H9 (cell line): ENCODE results near the gene ADAM11. TPM values are rescaled to one million over a fixed set of nuclear protein-coding genes. Genes with fewer than 3 reads are reported as not detected.
"Not testable (repeated sequence)": the region's sequence is repeated elsewhere in the genome, so short reads cannot be mapped to it uniquely, and the experiment has no call there.

Experiments used
- DNase-seq: peaks from one replicate; pipeline ENCODE4 v3.0.0-alpha.2; 2017
- H2AFZ ChIP-seq: one replicate; pipeline ENCODE4 v1.6.1; 2013; ENCODE audit warnings: mild to moderate bottlenecking, low read length, control low read depth, moderate library complexity
- H2AK5ac ChIP-seq: 2 replicates; pipeline ENCODE4 v1.6.1; 2013; ENCODE audit warnings: low read length, control low read depth, mixed read lengths; ENCODE audit not compliant: insufficient read length
- H2BK120ac ChIP-seq: one replicate; pipeline ENCODE4 v1.6.1; 2013; ENCODE audit warnings: low read depth, mild to moderate bottlenecking, low read length, control low read depth, inconsistent platforms; ENCODE audit not compliant: poor library complexity, severe bottlenecking
- H2BK12ac ChIP-seq: 2 replicates; pipeline ENCODE4 v1.6.1; 2013; ENCODE audit warnings: low read length, control low read depth, mixed read lengths, low read depth; ENCODE audit not compliant: insufficient read length
- H2BK15ac ChIP-seq: 2 replicates; pipeline ENCODE4 v1.6.1; 2013; ENCODE audit warnings: low read depth, low read length, control low read depth
- H2BK20ac ChIP-seq: one replicate; pipeline ENCODE4 v1.6.1; 2013; ENCODE audit warnings: low read depth, mild to moderate bottlenecking, low read length, control low read depth, inconsistent platforms; ENCODE audit not compliant: poor library complexity, severe bottlenecking
- H2BK5ac ChIP-seq: 2 replicates; pipeline ENCODE4 v1.6.1; 2013; ENCODE audit warnings: low read length, control low read depth, mixed read lengths; ENCODE audit not compliant: insufficient read length
- H3K14ac ChIP-seq: 2 replicates; pipeline ENCODE4 v1.6.1; 2013; ENCODE audit warnings: low read length, control low read depth; ENCODE audit not compliant: insufficient read depth
- H3K18ac ChIP-seq: 2 replicates; pipeline ENCODE4 v1.6.1; 2013; ENCODE audit warnings: low read depth, mild to moderate bottlenecking, mixed read lengths, low read length, control low read depth; ENCODE audit not compliant: insufficient read length
- H3K23ac ChIP-seq: 2 replicates; pipeline ENCODE4 v1.6.1; 2013; ENCODE audit warnings: low read length, control low read depth, mixed read lengths, low read depth; ENCODE audit not compliant: insufficient read length
- H3K23me2 ChIP-seq: 2 replicates; pipeline ENCODE4 v1.6.1; 2013; ENCODE audit warnings: low read depth, mild to moderate bottlenecking, mixed read lengths, low read length, control low read depth; ENCODE audit not compliant: insufficient read length, poor library complexity, severe bottlenecking
- H3K27ac ChIP-seq: 2 replicates; pipeline ENCODE4 v1.5.1; 2013; ENCODE audit warnings: low read length, control low read depth, mixed read lengths, low read depth; ENCODE audit not compliant: insufficient read length
- H3K27me3 ChIP-seq: 2 replicates; pipeline ENCODE4 v1.6.1; 2013; ENCODE audit warnings: low read length, control low read depth, inconsistent platforms; ENCODE audit not compliant: insufficient read depth
- H3K4ac ChIP-seq: 2 replicates; pipeline ENCODE4 v1.6.1; 2013; ENCODE audit warnings: low read depth, mild to moderate bottlenecking, control low read depth, inconsistent platforms, low read length, moderate library complexity
- H3K4me1 ChIP-seq: 2 replicates; pipeline ENCODE4 v1.6.1; 2013; ENCODE audit warnings: low read length, control low read depth, inconsistent platforms; ENCODE audit not compliant: insufficient read depth
- H3K4me2 ChIP-seq: 2 replicates; pipeline ENCODE4 v1.6.1; 2013; ENCODE audit warnings: low read length, control low read depth, mixed read lengths; ENCODE audit not compliant: insufficient read length, insufficient read depth
- H3K56ac ChIP-seq: 2 replicates; pipeline ENCODE4 v1.6.1; 2013; ENCODE audit warnings: low read depth, mild to moderate bottlenecking, mixed read lengths, low read length, control low read depth; ENCODE audit not compliant: insufficient read length
- H3K79me1 ChIP-seq: 2 replicates; pipeline ENCODE4 v1.6.1; 2013; ENCODE audit warnings: low read depth, mild to moderate bottlenecking, moderate library complexity, low read length, control low read depth, inconsistent platforms; ENCODE audit not compliant: insufficient read depth, poor library complexity, severe bottlenecking
- H3K79me2 ChIP-seq: 2 replicates; pipeline ENCODE4 v1.6.1; 2013; ENCODE audit warnings: low read length, control low read depth, inconsistent platforms; ENCODE audit not compliant: insufficient read depth
- H3K9ac ChIP-seq: 2 replicates; pipeline ENCODE4 v1.6.1; 2013; ENCODE audit warnings: low read length, control low read depth, mixed read lengths; ENCODE audit not compliant: insufficient read length; ENCODE audit errors: extremely low read depth
- H3K9me3 ChIP-seq: one replicate; pipeline ENCODE4 v1.6.1; 2013; ENCODE audit warnings: low read depth, low read length, inconsistent platforms; ENCODE audit not compliant: control insufficient read depth
- H3T11ph ChIP-seq: one replicate; pipeline ENCODE4 v1.6.1; 2013; ENCODE audit warnings: mild to moderate bottlenecking, low read length, control low read depth, inconsistent platforms
- H4K20me1 ChIP-seq: one replicate; pipeline ENCODE4 v1.6.1; 2013; ENCODE audit not compliant: control insufficient read depth, insufficient read length, insufficient read depth
- H4K5ac ChIP-seq: 2 replicates; pipeline ENCODE4 v1.6.1; 2013; ENCODE audit warnings: low read depth, mild to moderate bottlenecking, mixed read lengths, low read length, control low read depth; ENCODE audit not compliant: insufficient read length
- H4K8ac ChIP-seq: replicated peaks from 2 replicates; pipeline ENCODE4 v1.6.1; 2013; ENCODE audit warnings: low read length, control low read depth, mixed read lengths, low read depth; ENCODE audit not compliant: insufficient read length
- H4K91ac ChIP-seq: 2 replicates; pipeline ENCODE4 v1.6.1; 2013; ENCODE audit warnings: low read depth, mild to moderate bottlenecking, moderate library complexity, mixed read lengths, low read length, control low read depth; ENCODE audit not compliant: insufficient read length
- H3K27ac Mint-ChIP-seq, 3 experiments: 2 replicates in 2 of 3; 3 replicates in 1 of 3; pipeline ENCODE4 v1.8.0; 2020 to 2021; ENCODE audit warnings: mixed read lengths in 3 of 3, mild to moderate bottlenecking in 1 of 3, moderate library complexity in 1 of 3
- H3K27me3 Mint-ChIP-seq: 2 replicates; pipeline ENCODE4 v1.8.0; 2021; ENCODE audit warnings: low read depth, mild to moderate bottlenecking, moderate library complexity, mixed read lengths
- H3K36me3 Mint-ChIP-seq, 3 experiments: 2 replicates in 2 of 3; 3 replicates in 1 of 3; pipeline ENCODE4 v1.8.0; 2020 to 2021; ENCODE audit warnings: low read depth in 3 of 3, mixed read lengths in 3 of 3; ENCODE audit not compliant: insufficient read depth in 1 of 3
- H3K4me1 Mint-ChIP-seq, 2 experiments: 2 replicates each; pipeline ENCODE4 v1.8.0; 2020; ENCODE audit warnings: mixed read lengths in 2 of 2
- H3K4me3 Mint-ChIP-seq, 2 experiments: 2 replicates in 1 of 2; 3 replicates in 1 of 2; pipeline ENCODE4 v1.8.0; 2020 to 2021; ENCODE audit warnings: mild to moderate bottlenecking in 2 of 2, mixed read lengths in 2 of 2, moderate library complexity in 1 of 2
- H3K9me3 Mint-ChIP-seq, 2 experiments: 2 replicates in 1 of 2; 3 replicates in 1 of 2; pipeline ENCODE4 v1.8.0; 2020; ENCODE audit warnings: mild to moderate bottlenecking in 2 of 2, mixed read lengths in 2 of 2, moderate library complexity in 1 of 2
- WGBS: extraction: QIAGEN DNeasy Blood & Tissue Kit; methylation state at CpG from one replicate; pipeline ENCODE4 v1.1.7; 2013; ENCODE audit warnings: missing lambda C conversion rate, low lambda C conversion rate, mixed read lengths; ENCODE audit not compliant: insufficient read length; ENCODE audit errors: extremely low coverage; 5-methylcytosine and 5-hydroxymethylcytosine counted together
- total RNA-seq: library from RNA; stranded (reverse); gene quantifications from 2 replicates; pipeline ENCODE4 v1.2.1, GENCODE V29; 2021
- TF ChIP-seq, protein P1 (sequence below): fragments of 200-600 bp; sonication (generic); conservative IDR thresholded peaks from 3 replicates; pipeline ENCODE4 v1.8.0; 2021; ENCODE audit warnings: antibody characterized with exemption, mild to moderate bottlenecking

Gene ADAM11
- total RNA-seq, 1 experiment from 2014 or later: 4.6 TPM

DNA sequence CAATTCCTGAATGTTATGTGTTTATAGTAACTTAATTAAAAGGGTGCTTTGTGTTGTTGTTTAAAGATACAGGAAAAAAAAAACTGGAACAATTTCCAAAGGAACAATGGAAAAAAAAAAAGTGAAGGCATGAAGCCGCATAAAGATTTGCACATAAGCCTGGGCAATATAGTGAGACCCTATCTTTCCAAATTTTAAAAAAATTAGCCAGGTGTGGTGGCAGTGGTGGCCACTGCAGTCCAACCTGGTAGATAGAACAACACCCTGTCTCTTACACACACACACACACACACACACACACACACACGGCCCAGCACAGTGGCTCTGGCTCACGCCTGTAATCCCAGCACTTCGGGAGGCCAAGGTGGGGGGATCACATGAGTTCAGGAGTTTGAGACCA, 49.4 kb downstream of the ADAM11 start:
- Mint-ChIP-seq H3K27me3 (no peaks in the 10 kb centered on the region), H3K27ac (peak overlapping the region in 2 of 3 experiments; percentile 27 to 71; a peak in 1 of 7 replicates)
- H3K4me2 ChIP-seq: no peak overlapping the region

GRCh38 chr17:44808656-44809388, 50.0 kb downstream of the ADAM11 start:
- H2BK5ac ChIP-seq, H3K23me2 ChIP-seq, H4K91ac ChIP-seq, H3K4me1 Mint-ChIP-seq, H3K27me3 ChIP-seq, H3K4ac ChIP-seq, H3K4me1 ChIP-seq, H2BK15ac ChIP-seq, H2BK120ac ChIP-seq, H3K27me3 Mint-ChIP-seq, H3T11ph ChIP-seq, H3K18ac ChIP-seq, H3K4me2 ChIP-seq, H4K20me1 ChIP-seq, H2AFZ ChIP-seq, H3K79me1 ChIP-seq, H4K8ac ChIP-seq, H3K56ac ChIP-seq, H4K5ac ChIP-seq, H3K9me3 Mint-ChIP-seq, H2BK12ac ChIP-seq, H3K4me3 Mint-ChIP-seq, H3K27ac ChIP-seq, H2AK5ac ChIP-seq, H3K9me3 ChIP-seq, H3K14ac ChIP-seq, DNase-seq, H3K9ac ChIP-seq, H3K23ac ChIP-seq, H2BK20ac ChIP-seq: not testable (repeated sequence)
- peaks cover 30 to 63% (median 41%) of the 10 kb centered on the region in 3 experiments for H3K36me3 Mint-ChIP-seq
- no CpG with 5 or more reads among the region's 9 CpGs for WGBS
- peaks cover 24% of the 10 kb centered on the region; the same call in 1 of the 2 replicates for H3K79me2 ChIP-seq
- peak overlapping the region in 2 of 3 experiments; percentile 84 to 89; a peak in 4 of 7 replicates for H3K27ac Mint-ChIP-seq

More for the DNA sequence above, 49.4 kb downstream of the ADAM11 start:
- Histone ChIP-seq H3K9ac (no peak overlapping the region), H3K23ac (no peak overlapping the region), H3K79me2 (peaks cover 20% of the 10 kb centered on the region; the same call in 1 of the 2 replicates), H2BK20ac (no peak overlapping the region), H3K27me3 (no peaks in the 10 kb centered on the region), H2AFZ (no peak overlapping the region), H4K91ac (no peak overlapping the region), H3K18ac (no peak overlapping the region), H3K4ac (no peak overlapping the region), H4K5ac (no peak overlapping the region), H3K4me1 (no peaks in the 10 kb centered on the region), H2BK12ac (no peak overlapping the region), H3K27ac (no peak overlapping the region), H3K56ac (no peak overlapping the region), H2AK5ac (no peak overlapping the region), H2BK15ac (no peak overlapping the region), H4K20me1 (no peaks in the 10 kb centered on the region), H4K8ac (no peak overlapping the region), H2BK5ac (no peak overlapping the region), H3K14ac (no peak overlapping the region), H3K79me1 (peaks cover 3% of the 10 kb centered on the region), H2BK120ac (no peak overlapping the region), H3K9me3 (no peaks in the 10 kb centered on the region), H3K23me2 (no peaks in the 10 kb centered on the region), H3T11ph (no peak overlapping the region)
- Mint-ChIP-seq H3K9me3 (no peaks in the 10 kb centered on the region), H3K36me3 (peaks cover 30 to 60% (median 47%) of the 10 kb centered on the region in 3 experiments), H3K4me1 (peaks cover 3 to 7% of the 10 kb centered on the region in 2 experiments; a peak in 3 of 4 replicates), H3K4me3 (no peak overlapping the region)
- WGBS: no CpG with 5 or more reads among the region's 4 CpGs
- no peak for DNase-seq
- TF ChIP-seq, protein P1, sequence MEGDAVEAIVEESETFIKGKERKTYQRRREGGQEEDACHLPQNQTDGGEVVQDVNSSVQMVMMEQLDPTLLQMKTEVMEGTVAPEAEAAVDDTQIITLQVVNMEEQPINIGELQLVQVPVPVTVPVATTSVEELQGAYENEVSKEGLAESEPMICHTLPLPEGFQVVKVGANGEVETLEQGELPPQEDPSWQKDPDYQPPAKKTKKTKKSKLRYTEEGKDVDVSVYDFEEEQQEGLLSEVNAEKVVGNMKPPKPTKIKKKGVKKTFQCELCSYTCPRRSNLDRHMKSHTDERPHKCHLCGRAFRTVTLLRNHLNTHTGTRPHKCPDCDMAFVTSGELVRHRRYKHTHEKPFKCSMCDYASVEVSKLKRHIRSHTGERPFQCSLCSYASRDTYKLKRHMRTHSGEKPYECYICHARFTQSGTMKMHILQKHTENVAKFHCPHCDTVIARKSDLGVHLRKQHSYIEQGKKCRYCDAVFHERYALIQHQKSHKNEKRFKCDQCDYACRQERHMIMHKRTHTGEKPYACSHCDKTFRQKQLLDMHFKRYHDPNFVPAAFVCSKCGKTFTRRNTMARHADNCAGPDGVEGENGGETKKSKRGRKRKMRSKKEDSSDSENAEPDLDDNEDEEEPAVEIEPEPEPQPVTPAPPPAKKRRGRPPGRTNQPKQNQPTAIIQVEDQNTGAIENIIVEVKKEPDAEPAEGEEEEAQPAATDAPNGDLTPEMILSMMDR: no peak
